SHP77 treated with DMSO at 0.1 percent for 48 hours (cell line): ENCODE data around the gene SFN.
"Not testable (repeated sequence)": the region's sequence is repeated elsewhere in the genome, so short reads cannot be mapped to it uniquely, and the experiment has no call there.

Source experiments
- DNase-seq: peaks from one replicate; lab custom pipeline; 2025; lab: John Stamatoyannopoulos, UW

Gene SFN

DNA sequence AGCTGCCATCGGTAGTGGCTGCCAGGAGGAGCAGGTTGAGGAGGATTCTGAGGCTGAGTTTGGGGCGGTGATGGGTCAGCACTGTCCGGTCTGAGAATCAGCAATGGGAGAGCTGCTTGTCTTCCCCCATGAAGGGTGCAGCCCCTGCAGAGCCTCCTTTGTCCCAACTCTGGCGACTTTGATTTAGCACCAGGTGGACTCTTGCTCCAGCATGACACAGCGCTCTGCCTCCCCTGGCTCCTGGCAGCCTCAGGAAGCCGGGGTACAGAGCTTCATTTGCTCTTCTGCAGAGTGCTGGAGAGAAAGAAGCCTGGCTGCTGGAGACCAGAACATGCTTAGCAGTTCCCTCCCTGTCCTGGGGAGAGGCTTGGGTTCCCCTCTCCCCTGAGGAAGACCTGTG lies 23.2 kb upstream of the SFN start:
- no peak for DNase-seq

DNA sequence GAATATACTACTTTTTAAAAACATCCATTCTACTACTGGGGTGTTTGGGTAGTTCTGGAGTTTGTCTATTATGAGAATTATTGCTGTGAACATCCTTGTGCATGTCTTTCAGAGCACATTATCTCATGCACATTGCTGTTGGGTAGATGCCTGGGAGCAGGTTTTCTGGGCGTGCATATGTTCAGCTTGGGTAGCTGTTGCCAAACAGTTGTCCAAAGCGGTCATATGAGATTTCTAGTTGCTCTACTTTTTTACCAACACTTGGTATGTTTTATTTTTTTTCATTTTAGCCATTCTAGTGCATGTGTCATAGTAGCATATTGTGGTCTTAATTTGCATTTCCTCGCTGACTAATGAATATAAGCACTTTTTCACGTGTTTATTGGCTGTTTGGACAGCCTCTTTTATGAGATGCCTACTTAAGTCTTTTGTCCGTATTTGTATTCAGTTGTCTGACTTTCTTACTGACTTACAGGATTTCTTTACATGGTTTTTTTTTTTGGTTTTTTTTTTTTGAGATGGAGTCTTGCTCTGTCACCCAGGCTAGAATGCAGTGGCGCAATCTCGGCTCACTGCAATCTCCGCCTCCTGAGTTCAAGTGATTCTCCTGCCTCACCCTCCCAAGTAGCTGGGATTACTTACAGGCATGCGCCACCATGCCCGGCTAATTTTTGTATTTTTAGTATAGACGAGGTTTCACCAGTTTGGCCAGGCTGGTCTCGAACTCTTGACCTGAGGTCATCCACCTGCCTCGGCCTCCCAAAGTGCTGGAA lies 18.3 kb upstream of the SFN start:
- DNase-seq: no peak

DNA sequence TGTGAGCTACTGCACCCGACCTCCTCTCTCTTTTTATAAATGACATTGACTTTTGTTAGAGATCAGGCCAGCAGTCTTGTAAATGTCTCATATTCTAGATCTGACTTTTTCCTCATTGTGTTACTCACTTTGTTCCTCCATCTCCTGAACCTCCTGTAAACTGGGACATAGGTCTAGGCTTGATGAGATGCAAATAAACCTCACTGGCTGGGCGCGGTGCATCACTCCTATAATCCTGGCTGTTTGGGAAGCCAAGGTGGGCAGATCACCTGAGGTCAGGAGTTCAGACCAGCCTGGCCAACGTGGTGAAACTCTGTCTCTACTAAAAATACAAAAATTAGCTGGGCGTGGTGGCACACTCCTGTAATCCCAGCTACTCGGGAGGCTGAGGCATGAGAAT lies 15.1 kb upstream of the SFN start:
- DNase-seq: not testable (repeated sequence)

DNA sequence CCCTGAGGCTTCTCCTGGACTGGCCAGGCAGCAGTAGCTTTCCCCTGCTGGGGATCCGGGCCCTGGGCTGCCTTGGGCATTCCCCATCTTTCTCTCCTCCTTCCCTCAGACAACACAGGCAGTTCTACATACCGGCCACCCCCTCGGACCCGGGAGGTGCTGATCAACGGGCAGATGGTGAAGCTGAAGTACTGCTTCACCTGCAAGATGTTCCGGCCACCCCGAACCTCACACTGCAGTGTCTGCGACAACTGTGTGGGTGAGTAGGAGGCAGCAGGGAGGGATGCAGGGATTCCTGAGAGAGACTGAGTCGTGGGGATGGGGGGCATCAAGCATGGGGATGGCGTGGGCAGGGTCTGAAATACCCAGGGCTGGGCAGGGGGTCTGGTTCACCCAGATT lies 14.4 kb upstream of the SFN start:
- DNase-seq: no peak

DNA sequence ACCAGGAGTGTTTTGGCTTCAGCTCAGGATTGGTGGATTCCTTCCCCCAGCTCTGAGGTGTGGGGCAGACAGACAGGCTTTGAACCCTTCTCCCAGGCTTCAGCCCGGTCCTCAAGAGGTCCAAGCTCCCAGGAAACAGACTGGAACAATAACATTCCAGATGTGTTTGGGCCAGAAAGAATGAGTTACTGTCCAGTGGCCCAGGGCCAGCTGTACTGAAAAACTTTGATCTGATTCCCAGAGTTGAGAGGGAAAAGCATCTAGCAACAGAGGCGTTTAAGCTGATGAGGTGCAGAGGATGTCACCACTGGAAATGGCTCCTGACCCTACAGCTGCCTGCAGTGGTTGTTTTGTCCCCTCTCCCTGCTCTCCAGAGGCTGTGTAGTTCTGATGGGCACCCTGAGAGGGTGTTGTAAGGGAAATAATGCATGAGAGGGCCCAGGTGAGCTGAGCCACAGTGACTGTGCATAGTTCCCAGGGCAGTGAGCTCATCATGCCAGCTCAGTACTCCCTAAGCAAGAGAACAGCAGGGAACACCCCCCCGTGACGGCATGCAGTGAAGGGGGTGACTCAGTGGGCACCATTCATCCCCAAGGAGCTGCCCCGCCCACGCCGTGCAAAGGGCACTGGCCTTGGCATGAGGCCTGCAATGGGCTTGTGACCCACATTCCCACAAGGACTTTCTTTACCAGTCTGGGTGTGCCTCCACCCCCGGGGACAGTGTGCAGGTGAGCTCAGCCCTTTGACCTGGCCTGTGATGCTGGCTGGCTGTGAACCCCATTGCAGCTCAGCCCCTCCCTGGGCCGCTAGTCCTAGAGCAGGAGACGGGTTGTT lies 13.8 kb upstream of the SFN start:
- no peak for DNase-seq

DNA sequence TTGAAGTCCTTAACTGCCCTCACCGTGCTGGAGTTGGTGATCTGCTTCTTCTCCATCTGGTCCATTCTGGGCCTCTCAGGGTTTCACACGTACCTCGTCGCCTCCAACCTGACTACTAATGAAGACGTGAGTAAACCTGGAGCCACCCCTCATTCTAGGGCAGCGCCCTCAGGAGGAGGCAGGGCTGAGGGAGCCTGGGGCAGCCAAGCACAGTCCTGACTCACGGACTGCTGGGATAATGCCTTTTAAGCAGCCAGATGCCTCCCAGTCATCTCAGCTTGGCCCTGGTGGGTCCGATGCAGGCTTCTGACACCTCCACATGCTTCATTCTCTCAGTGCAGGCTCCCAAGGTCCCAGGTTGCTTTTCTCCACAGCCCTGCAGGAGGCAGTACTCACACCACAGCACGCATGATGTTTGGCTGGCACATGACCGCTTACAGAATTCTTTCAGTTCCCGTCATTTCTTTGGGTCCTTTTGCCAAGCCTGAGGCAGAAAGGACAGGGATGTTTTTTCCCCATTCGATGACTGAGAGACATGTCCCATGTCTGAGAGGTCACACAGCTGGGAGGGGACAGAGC lies 11.8 kb upstream of the SFN start:
- no peak for DNase-seq

DNA sequence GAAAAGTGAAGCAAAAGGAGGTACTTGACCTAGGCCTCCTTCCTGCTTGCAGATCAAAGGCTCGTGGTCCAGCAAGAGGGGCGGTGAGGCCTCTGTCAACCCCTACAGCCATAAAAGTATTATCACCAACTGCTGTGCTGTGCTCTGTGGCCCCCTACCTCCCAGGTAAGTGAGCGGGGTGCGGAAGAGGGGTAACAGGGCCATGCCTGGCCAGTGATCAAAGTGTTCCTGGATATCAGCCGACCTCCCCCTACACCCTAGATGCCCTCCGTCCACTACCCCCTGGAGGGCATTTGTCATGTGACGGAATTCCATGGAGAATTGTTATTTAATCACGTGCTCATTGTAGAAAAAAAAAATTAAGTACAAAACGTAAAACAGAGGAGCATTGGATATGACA lies 10.2 kb upstream of the SFN start:
- no peak for DNase-seq

DNA sequence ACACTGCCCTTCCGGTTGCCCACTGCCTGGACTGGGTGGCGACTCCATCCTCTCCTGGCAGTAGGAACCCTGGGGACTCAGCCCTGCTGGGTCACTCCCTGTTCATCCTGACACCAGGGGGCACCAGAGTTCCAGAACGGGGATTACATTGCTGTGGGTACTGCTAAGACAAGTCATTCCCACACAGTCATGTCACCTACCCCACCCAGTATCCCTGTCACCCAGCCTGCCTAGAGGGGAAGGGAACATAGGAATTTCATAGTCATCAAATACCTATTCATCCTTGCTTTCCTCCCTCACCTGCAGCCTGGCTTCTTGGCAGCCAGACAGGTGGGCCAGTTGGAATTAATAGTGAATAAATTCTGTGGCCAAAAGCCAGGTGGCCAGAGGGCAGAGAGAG lies 9.8 kb upstream of the SFN start:
- peak; percentile 31 for DNase-seq

DNA sequence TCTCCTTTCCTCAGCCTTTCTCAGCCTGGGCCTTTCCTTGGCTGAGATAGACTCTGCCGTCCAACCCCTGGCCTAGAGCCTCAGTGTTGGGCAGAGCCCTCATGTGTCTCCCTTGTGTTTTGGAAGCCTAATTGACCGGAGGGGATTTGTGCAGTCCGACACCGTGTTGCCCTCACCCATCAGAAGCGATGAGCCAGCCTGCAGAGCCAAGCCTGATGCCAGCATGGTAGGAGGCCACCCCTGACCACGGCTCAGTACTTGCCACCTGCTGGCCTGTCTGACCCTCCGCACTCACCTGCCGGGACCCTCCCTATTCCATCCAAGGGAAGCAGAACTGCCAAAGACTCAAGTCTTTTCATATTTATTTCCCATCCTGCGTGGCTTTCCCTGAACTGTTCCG lies 9.3 kb upstream of the SFN start:
- DNase-seq: no peak

DNA sequence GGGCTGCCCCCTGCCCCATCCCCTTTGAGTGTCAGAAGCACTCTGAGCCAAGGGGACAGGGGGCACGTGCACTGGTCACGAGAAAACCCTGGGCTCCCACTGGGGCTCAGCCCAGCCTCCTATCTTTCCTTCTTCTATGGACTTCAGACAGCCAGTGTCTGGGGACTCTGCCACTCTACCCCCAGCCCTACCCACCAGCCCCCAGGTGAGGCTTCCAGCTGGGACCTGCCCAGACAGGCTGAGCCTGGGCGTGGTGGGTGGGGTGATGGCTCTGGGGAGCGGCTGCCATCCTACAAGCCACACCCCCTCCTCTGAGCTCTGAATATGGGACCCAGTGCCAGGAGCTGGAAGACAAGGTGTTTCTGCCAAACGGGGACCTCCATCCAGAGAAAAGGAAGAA lies 8.0 kb upstream of the SFN start:
- DNase-seq: no peak

DNA sequence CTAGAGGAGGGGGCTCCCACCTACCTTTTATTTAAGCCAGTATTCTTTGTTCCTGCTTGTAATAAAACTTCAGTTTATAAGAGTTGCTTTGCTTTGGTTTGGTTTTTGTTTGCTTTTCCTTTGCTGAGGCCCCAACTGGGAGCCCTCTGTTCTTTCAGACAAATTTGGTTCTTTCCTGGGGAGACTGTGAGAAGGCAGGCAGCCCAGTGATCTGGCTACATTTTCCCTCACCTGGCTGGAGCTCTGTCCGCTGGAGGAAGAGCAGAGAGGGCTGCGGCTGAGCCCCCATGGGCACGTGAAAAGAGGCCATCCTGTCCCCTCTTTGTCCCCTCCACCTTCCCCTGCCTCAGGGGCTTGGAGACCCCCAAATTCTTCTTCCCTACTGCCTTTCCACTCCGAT lies 7.3 kb upstream of the SFN start:
- DNase-seq: no peak

DNA sequence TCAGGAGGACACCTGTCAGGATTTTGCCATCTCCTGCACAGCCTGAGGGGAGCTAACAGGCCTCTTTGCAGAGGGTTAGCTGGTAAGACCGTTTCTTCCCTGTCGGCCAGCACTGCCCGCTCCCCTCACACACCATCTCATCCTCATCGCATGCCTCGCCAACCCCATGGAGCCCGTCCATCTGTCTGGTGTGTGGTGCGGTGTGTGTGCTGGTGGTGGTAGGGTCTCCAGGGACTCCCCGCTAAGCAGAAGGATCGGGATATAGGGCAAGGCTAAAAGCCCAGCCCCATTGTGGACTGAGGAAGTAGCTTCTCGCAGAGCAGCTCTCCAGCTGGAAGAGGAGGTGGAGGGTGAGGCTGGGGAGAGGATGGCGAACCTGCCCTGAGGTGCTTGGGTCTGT lies 6.8 kb upstream of the SFN start:
- no peak for DNase-seq

DNA sequence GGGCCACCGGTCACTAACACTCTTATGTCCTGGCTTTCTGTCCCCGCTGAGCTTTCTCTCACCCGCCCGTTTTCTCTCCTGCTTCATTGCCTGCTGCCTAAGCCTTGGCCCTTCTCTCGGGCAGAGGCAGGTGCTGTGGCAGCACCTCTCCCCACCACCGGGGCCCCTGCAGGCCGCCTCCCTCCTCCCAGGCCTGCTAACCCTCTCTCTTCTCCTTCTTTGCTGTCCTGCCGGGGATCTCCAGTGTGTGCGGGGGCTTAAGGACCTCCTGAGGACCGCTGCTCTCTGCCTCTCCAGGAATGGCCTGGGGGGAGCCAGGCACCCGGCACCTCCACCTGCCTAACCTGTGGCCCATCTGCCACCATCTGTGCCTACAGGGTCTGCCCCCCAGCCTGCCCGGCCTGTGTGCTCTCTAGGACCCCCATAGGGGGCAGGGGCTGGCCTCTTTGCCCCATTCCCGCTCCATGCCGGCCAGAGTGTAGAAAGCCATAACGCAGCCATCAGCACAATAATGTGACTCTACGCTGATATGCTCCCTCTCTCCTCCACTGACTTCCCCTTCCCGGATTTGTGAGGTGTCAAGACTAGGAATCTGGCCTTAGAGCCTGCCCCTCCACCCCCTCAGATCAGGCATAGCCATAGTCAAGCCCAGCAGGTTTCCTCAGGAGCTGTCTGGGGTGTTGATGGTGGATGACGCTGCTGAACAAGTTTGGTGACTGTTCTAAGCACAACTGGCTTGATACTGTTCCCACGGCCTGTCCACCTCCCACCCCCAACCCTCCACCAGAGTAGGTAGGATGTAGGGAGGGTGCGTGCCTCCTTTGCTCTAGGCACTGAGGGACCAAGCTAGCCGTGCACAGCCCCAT lies 6.1 kb upstream of the SFN start:
- DNase-seq: no peak

DNA sequence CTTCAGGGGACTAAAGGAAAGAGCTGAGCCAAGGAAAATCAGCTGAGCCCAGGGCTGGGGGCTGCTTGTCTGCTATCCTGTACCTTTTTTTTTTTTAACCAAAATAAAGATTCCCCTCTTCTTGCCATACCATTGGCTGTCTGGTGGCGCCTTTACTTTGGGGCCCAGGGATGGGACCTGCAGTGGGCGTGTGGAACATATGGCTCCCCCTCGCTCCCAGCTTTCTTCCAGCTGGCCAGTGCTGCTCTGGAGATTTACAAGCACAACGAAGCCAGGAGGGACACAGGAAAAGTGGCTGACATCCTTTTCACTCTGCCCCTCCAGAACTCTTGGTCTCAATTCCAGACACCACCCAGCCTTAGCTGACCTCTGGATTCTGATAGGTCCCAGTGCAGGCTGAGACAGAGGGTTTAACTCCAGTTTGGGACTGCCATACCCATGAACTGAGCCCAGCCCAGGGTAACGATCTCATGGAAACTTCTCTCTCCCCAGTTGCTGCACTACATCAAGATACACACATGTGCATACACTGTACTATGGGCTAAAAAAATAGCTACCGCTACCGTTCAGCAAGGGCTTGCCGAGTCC lies 5.4 kb upstream of the SFN start:
- no peak for DNase-seq

DNA sequence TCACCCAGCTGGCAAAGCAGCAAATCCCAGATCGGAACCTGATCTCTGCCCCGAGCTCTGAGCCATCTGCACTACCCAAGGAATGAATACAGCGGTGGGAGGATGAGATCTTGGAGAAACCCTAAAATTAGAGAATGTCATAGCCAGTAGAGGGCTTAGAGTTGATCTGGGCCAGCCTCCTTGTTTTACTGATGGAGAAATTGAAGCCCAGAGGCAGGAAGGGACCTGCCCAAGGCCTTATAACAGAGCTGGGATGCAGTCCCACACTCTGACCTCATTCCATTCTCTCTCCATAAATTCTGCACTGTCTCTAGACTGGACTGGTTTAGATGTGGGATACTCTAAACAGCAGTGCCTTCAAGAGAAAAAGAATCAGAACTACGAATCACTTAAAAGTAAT lies 4.8 kb upstream of the SFN start:
- DNase-seq: no peak

DNA sequence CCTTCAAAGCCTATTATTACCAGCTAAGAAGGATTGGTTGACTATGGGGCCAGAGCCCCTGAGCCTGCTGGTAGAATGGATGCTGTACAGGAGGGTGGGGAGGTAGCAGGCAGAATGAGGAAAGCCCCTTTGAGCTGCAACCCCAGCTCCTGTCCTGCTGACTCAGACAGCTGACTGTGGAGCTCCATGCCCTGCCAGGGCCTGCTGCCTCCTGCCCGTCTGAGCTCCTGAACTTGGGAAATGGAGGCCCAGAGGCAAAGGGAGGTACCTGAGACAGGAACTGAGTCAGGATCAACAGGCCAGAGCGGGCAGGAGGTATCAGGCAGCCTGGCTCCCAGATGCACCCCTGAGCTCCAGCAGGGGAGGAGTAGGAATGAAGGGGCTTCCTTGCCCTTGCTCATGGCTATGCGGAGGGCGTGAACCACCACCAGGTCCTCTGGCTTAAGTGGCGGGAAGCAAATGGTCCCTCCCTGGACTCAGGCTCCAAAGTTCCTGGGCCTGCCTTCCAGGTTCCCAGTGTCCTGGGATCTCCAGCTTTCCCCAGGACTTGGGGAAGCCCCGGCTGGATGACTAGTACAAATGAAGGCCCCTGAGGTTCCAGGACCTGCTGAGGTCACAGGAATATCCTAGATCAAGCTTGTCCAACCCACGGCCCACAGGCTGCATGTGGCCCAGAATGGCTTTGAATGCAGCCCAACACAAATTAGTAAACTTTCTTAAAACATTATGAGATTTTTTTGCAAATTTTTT lies 3.9 kb upstream of the SFN start:
- DNase-seq: no peak

DNA sequence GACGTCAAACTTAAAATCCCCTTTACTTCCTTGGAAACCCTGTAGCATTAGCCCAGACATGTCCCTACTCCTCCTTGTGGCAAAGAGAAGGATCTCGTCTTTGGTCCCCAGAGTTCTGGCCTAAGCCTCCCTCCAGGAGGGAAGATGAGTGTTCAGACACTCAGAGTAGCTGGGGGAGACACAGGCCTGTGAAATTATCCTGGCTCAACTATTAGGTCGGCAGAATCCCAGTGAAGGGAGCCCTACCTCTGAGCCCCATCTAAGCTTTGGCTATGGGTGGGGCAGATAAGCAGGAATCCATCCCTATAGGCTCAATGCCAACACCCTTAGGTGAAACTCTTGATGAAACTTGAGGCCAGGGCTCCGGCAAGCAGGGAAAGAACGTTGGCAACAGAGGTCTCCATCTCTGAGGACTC lies 1.7 kb upstream of the SFN start:
- DNase-seq: no peak

DNA sequence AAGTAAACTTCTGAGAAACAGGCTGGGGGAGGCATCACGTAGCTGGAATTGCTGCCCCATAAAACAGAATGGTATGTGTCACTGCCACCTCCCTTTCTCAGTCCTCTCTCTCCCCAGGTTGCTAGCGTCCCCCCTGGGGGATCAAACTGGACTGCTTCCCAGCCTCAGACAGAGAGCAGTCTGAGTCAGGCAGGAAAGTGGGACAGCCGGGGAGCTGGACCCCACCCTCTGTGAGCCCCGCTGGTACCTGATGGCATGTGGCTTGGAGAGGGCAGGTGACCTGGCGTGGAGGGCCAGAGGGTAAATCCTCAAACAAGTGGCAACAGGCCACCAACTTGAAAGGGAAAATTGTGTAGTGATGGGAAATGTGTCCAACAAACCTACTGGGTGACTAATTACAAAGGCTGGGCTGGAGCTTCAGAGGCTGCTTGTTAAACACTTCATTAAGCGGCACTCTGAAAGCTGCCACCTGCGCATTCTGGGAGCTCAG lies 1.0 kb upstream of the SFN start:
- no peak for DNase-seq

DNA sequence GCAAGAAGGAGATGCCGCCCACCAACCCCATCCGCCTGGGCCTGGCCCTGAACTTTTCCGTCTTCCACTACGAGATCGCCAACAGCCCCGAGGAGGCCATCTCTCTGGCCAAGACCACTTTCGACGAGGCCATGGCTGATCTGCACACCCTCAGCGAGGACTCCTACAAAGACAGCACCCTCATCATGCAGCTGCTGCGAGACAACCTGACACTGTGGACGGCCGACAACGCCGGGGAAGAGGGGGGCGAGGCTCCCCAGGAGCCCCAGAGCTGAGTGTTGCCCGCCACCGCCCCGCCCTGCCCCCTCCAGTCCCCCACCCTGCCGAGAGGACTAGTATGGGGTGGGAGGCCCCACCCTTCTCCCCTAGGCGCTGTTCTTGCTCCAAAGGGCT lies 732 bp downstream of the SFN start:
- DNase-seq: no peak

DNA sequence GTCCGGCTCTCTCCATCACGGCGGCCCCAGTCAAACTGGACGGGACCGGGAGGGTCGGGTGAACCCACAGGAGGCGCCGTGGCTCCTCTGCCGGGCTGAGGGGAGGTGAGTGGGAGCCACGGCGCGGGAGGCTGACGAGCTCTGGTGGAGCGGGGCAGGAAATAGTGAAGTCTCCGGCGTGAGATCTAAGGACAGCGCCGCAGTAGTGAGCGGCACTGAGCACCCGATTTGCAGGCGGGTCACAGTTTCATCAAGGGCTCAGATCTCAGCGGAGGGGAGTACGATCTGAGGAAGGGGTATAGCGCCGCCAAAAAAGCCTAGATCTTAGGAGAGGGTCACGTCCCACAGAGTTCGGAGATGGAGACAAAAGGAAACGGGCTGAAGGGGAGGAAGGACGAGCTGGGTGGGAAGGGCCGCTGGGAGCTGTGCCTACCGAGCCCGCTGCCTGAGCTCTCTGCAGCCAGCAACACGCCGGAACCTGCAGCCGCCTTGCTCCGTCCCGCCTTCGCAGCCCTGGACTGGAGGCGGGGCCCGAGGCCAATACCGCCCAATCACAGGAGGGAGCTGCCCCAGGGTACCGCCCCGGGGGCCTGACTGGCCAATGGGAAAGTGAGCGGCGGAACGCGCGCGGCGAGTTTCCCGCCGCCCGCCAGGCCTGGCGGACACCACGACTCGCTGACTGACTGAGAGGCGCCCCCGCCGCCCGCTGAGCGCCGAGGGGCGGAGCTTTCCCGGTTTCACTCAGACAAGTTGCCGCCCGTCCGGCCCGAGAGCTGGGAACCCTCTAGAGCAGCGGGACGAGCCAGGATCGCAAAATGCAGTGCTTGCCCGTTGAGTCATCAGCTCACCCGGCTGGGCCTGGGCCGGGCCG lies 1.9 kb downstream of the SFN start:
- DNase-seq: peak; percentile 97
